ENCODE data around the gene LRBA. TPM values are rescaled to one million over a fixed set of nuclear protein-coding genes. Genes with fewer than 3 reads are reported as not detected.
"Not testable (repeated sequence)": the region's sequence is repeated elsewhere in the genome, so short reads cannot be mapped to it uniquely, and the experiment has no call there.

Gene LRBA
- total and polyA plus RNA-seq, 2 donors = 18.4 to 38.6 TPM

GRCh38 chr4:150957981-150958380, 57.1 kb downstream of the LRBA start:
- 97% methylated on average over 4 of the region's 4 CpGs for WGBS
- not testable (repeated sequence) for H3K4me1 ChIP-seq (ENCODE audit: control insufficient read depth in 2 of 2, insufficient read depth in 2 of 2, low read length in 2 of 2); H3K27ac ChIP-seq (ENCODE audit: low read depth in 1 of 2, low read length in 1 of 2); H3K4me3 ChIP-seq (ENCODE audit: low read length in 2 of 2); DNase-seq (ENCODE audit: low read depth in 6 of 9, low spot score in 9 of 9); H3K27me3 ChIP-seq (ENCODE audit: control insufficient read depth in 2 of 2, insufficient read depth in 1 of 2, low read length in 1 of 2); H3K36me3 ChIP-seq (ENCODE audit: control insufficient read depth in 2 of 2, insufficient read depth in 2 of 2, low read length in 1 of 2)
- peaks cover 3 to 21% of the 10 kb centered on the region in 2 donors for H3K9me3 ChIP-seq (ENCODE audit: control insufficient read depth in 2 of 2, insufficient read depth in 1 of 2, low read length in 1 of 2)

GRCh38 chr4:150957095-150957494, 58.0 kb downstream of the LRBA start:
- H3K27me3 ChIP-seq (ENCODE audit: control insufficient read depth in 2 of 2, insufficient read depth in 1 of 2, low read length in 1 of 2); H3K36me3 ChIP-seq (ENCODE audit: control insufficient read depth in 2 of 2, insufficient read depth in 2 of 2, low read length in 1 of 2); H3K4me1 ChIP-seq (ENCODE audit: control insufficient read depth in 2 of 2, insufficient read depth in 2 of 2, low read length in 2 of 2); H3K4me3 ChIP-seq (ENCODE audit: low read length in 2 of 2); H3K27ac ChIP-seq (ENCODE audit: low read depth in 1 of 2, low read length in 1 of 2); DNase-seq (ENCODE audit: low read depth in 6 of 9, low spot score in 9 of 9): not testable (repeated sequence)
- peaks cover 3 to 21% of the 10 kb centered on the region in 2 donors for H3K9me3 ChIP-seq (ENCODE audit: control insufficient read depth in 2 of 2, insufficient read depth in 1 of 2, low read length in 1 of 2)
- WGBS = 98% methylated on average over 1 of the region's 1 CpG

- not testable (repeated sequence) for H3K36me3 ChIP-seq (ENCODE audit: control insufficient read depth in 2 of 2, insufficient read depth in 2 of 2, low read length in 1 of 2); H3K27me3 ChIP-seq (ENCODE audit: control insufficient read depth in 2 of 2, insufficient read depth in 1 of 2, low read length in 1 of 2); H3K4me3 ChIP-seq (ENCODE audit: low read length in 2 of 2); H3K27ac ChIP-seq (ENCODE audit: low read depth in 1 of 2, low read length in 1 of 2); DNase-seq (ENCODE audit: low read depth in 6 of 9, low spot score in 9 of 9); H3K4me1 ChIP-seq (ENCODE audit: control insufficient read depth in 2 of 2, insufficient read depth in 2 of 2, low read length in 2 of 2)
- WGBS = 98% methylated on average over 28 of the region's 28 CpGs
- H3K9me3 ChIP-seq (ENCODE audit: control insufficient read depth in 2 of 2, insufficient read depth in 1 of 2, low read length in 1 of 2) = peaks cover 3 to 18% of the 10 kb centered on the region in 2 donors
Measured at GRCh38 chr4:150953916-150954315, 61.2 kb downstream of the LRBA start.

DNA sequence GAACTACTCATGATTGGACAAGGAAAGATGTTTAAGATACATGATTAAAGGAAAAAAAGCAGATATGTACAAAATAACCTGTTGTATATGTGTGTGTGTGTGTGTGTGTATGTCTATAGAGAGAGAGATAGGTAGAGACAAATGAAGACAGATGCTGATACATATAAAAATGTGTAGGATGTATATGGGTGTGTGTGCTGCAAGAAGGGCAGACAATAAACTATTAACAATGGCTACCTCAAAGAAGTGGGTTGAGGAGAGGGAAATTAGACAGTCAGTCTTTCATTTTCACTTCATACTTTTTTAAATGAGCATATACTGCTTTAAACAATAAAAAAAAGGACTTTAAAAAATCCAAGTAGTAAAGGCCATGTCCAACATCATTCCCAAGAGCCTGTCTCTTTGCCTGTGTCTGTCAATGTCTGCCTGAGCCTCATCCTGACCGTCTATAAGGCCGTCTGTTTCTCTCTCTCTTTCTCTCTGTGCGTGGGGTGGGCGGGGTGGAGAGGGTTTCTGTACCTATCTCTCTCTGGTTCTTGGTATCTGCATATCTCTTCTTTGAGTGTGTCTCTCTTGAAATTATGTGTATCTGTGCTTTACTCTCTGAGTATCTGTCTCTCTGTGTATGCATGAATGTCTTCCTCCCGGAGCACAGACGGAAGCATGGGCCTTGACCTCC, 62.8 kb downstream of the LRBA start:
- H3K9me3 ChIP-seq (ENCODE audit: control insufficient read depth in 2 of 2, insufficient read depth in 1 of 2, low read length in 1 of 2) = peaks cover 0 to 5% of the 10 kb centered on the region in 2 donors
- no peaks in the 10 kb centered on the region for H3K4me1 ChIP-seq (ENCODE audit: control insufficient read depth in 2 of 2, insufficient read depth in 2 of 2, low read length in 2 of 2)
- H3K27me3 ChIP-seq (ENCODE audit: control insufficient read depth in 2 of 2, insufficient read depth in 1 of 2, low read length in 1 of 2) = no peaks in the 10 kb centered on the region
- H3K27ac ChIP-seq (ENCODE audit: low read depth in 1 of 2, low read length in 1 of 2) = no peak overlapping the region
- 99% methylated on average over 6 of the region's 6 CpGs for WGBS
- DNase-seq (ENCODE audit: low read depth in 6 of 9, low spot score in 9 of 9) = no peak
- no peak overlapping the region for H3K4me3 ChIP-seq (ENCODE audit: low read length in 2 of 2)
- no peaks in the 10 kb centered on the region for H3K36me3 ChIP-seq (ENCODE audit: control insufficient read depth in 2 of 2, insufficient read depth in 2 of 2, low read length in 1 of 2)

DNA sequence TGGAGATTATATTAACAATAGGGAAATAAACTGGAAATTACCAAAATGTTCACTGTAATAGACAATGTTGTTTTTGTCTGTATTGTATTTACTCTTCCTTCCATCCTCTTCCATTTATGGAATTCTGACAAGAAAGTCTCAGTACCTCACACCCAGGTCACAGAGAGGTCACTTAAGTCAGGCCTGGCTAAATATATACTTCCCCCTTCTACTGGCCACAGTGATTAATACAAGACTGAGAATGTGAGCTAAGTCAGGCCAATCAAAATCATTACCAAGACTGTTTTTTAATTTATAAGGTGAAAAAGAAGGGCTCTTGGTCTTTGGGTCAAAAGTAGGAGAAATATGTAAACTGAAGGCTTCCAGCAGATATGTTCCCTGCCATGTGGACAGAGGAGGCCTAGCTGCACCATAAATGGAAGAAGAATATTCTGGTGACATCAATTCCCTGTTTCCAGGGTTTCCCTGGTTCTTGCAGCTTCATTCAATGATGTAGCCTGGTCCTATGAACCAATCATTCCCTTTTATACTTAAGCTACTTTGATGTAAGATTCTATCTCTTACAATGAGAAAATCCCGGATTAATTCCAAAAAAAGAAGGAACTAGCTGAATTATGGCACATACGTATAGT, 64.3 kb downstream of the LRBA start:
- Histone ChIP-seq H3K27ac (ENCODE audit: low read depth in 1 of 2, low read length in 1 of 2) (no peak overlapping the region), H3K27me3 (ENCODE audit: control insufficient read depth in 2 of 2, insufficient read depth in 1 of 2, low read length in 1 of 2) (no peaks in the 10 kb centered on the region), H3K4me3 (ENCODE audit: low read length in 2 of 2) (no peak overlapping the region), H3K4me1 (ENCODE audit: control insufficient read depth in 2 of 2, insufficient read depth in 2 of 2, low read length in 2 of 2) (no peaks in the 10 kb centered on the region), H3K36me3 (ENCODE audit: control insufficient read depth in 2 of 2, insufficient read depth in 2 of 2, low read length in 1 of 2) (no peaks in the 10 kb centered on the region), H3K9me3 (ENCODE audit: control insufficient read depth in 2 of 2, insufficient read depth in 1 of 2, low read length in 1 of 2) (peaks cover 0 to 5% of the 10 kb centered on the region in 2 donors)
- WGBS = 94% methylated on average over 2 of the region's 2 CpGs
- no peak for DNase-seq (ENCODE audit: low read depth in 6 of 9, low spot score in 9 of 9)

DNA sequence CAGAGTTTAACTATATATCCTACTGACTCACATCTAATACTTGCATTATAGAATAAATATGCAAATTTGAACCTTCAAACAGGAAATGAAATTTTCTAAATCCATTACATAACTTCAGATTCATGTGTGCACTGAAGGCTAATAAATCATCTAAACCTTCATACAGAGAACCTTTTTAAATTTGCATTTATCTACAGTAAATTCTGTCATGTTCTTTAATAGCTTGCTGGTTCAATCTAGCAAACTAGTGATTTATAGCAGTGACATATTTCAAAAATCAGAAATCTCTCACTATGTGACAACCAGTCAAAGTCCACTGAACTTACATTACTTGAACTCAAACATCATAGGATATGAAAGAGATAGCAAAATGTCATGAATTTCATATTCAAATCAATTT, 65.1 kb downstream of the LRBA start:
- no peak overlapping the region for H3K4me3 ChIP-seq (ENCODE audit: low read length in 2 of 2)
- no peaks in the 10 kb centered on the region for H3K36me3 ChIP-seq (ENCODE audit: control insufficient read depth in 2 of 2, insufficient read depth in 2 of 2, low read length in 1 of 2)
- DNase-seq (ENCODE audit: low read depth in 6 of 9, low spot score in 9 of 9) = no peak
- H3K27me3 ChIP-seq (ENCODE audit: control insufficient read depth in 2 of 2, insufficient read depth in 1 of 2, low read length in 1 of 2) = no peaks in the 10 kb centered on the region
- H3K27ac ChIP-seq (ENCODE audit: low read depth in 1 of 2, low read length in 1 of 2) = no peak overlapping the region
- no peaks in the 10 kb centered on the region for H3K4me1 ChIP-seq (ENCODE audit: control insufficient read depth in 2 of 2, insufficient read depth in 2 of 2, low read length in 2 of 2)
- peaks cover 0 to 5% of the 10 kb centered on the region in 2 donors for H3K9me3 ChIP-seq (ENCODE audit: control insufficient read depth in 2 of 2, insufficient read depth in 1 of 2, low read length in 1 of 2)

DNA sequence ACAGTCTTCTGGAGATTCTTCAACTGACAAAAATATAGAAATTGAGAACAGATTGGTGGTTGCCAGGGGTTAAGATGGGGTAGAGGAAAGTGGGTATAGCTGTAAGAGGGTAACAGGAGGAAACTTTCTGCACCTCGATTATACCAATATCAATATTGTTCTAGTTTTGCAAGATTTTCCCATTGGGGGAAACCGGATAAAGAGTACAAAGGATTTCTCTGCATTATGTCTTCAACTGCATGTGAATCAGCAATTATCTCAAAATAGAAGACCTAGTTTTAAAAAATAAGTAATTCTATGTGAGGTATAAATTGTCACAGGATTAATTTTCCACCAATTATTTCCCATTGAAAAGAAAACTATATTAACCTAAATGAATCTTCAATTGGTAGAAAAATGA, 65.7 kb downstream of the LRBA start:
- WGBS = 100% methylated on average over 2 of the region's 2 CpGs
- no peak for DNase-seq (ENCODE audit: low read depth in 6 of 9, low spot score in 9 of 9)
- Histone ChIP-seq H3K36me3 (ENCODE audit: control insufficient read depth in 2 of 2, insufficient read depth in 2 of 2, low read length in 1 of 2) (no peaks in the 10 kb centered on the region), H3K4me1 (ENCODE audit: control insufficient read depth in 2 of 2, insufficient read depth in 2 of 2, low read length in 2 of 2) (no peaks in the 10 kb centered on the region), H3K9me3 (ENCODE audit: control insufficient read depth in 2 of 2, insufficient read depth in 1 of 2, low read length in 1 of 2) (peaks cover 0 to 5% of the 10 kb centered on the region in 2 donors), H3K27me3 (ENCODE audit: control insufficient read depth in 2 of 2, insufficient read depth in 1 of 2, low read length in 1 of 2) (no peaks in the 10 kb centered on the region), H3K4me3 (ENCODE audit: low read length in 2 of 2) (no peak overlapping the region), H3K27ac (ENCODE audit: low read depth in 1 of 2, low read length in 1 of 2) (no peak overlapping the region)

GRCh38 chr4:150948710-150949109, 66.4 kb downstream of the LRBA start:
- no peak for DNase-seq (ENCODE audit: low read depth in 6 of 9, low spot score in 9 of 9)
- 96% methylated on average over 2 of the region's 2 CpGs for WGBS
- no peaks in the 10 kb centered on the region for H3K4me1 ChIP-seq (ENCODE audit: control insufficient read depth in 2 of 2, insufficient read depth in 2 of 2, low read length in 2 of 2)
- no peak overlapping the region for H3K27ac ChIP-seq (ENCODE audit: low read depth in 1 of 2, low read length in 1 of 2)
- H3K27me3 ChIP-seq (ENCODE audit: control insufficient read depth in 2 of 2, insufficient read depth in 1 of 2, low read length in 1 of 2) = no peaks in the 10 kb centered on the region
- peaks cover 0 to 3% of the 10 kb centered on the region in 2 donors for H3K9me3 ChIP-seq (ENCODE audit: control insufficient read depth in 2 of 2, insufficient read depth in 1 of 2, low read length in 1 of 2)
- H3K4me3 ChIP-seq (ENCODE audit: low read length in 2 of 2) = no peak overlapping the region
- no peaks in the 10 kb centered on the region for H3K36me3 ChIP-seq (ENCODE audit: control insufficient read depth in 2 of 2, insufficient read depth in 2 of 2, low read length in 1 of 2)

- no peak for DNase-seq (ENCODE audit: low read depth in 6 of 9, low spot score in 9 of 9)
- no peaks in the 10 kb centered on the region for H3K4me1 ChIP-seq (ENCODE audit: control insufficient read depth in 2 of 2, insufficient read depth in 2 of 2, low read length in 2 of 2)
- H3K27me3 ChIP-seq (ENCODE audit: control insufficient read depth in 2 of 2, insufficient read depth in 1 of 2, low read length in 1 of 2) = no peaks in the 10 kb centered on the region
- H3K4me3 ChIP-seq (ENCODE audit: low read length in 2 of 2) = no peak overlapping the region
- H3K9me3 ChIP-seq (ENCODE audit: control insufficient read depth in 2 of 2, insufficient read depth in 1 of 2, low read length in 1 of 2) = no peaks in the 10 kb centered on the region
- H3K36me3 ChIP-seq (ENCODE audit: control insufficient read depth in 2 of 2, insufficient read depth in 2 of 2, low read length in 1 of 2) = no peaks in the 10 kb centered on the region
- H3K27ac ChIP-seq (ENCODE audit: low read depth in 1 of 2, low read length in 1 of 2) = no peak overlapping the region
Measured at GRCh38 chr4:150948074-150948473, 67.0 kb downstream of the LRBA start.
